HG03521 (cell line): Measurements from ENCODE around the gene PIK3CA.
"Not testable (repeated sequence)": the region's sequence is repeated elsewhere in the genome, so short reads cannot be mapped to it uniquely, and the experiment has no call there.

ENCODE experiments used
- ATAC-seq: cut with Tn5 transposase; IDR thresholded peaks from one replicate; pipeline ENCODE4 v1.9.1; 2021; ENCODE audit warnings: mild to moderate bottlenecking, moderate library complexity; ENCODE audit not compliant: unreplicated experiment

The PIK3CA gene

DNA sequence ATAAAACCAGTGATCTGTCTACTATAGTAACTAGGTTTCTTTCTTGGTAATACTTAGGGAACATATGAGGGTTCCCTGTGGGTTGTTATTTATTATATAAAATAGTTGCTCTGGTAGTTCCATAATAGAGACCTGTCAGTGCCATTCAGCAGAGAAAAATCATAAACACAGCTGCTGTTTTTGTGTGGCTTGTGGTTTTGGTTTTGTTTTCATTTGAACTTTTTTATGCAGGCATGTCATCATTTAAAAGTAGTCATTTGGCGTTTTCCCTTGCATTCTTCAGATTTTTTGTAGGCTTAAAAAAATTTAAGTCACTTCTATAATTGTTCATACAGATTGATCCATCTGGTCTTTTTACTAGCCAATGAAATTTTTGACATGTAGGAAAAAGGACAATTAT, 47.9 kb downstream of the PIK3CA start:
- ATAC-seq = peak; percentile 83

GRCh38 chr3:179196700-179197099, 48.5 kb downstream of the PIK3CA start:
- no peak for ATAC-seq

DNA sequence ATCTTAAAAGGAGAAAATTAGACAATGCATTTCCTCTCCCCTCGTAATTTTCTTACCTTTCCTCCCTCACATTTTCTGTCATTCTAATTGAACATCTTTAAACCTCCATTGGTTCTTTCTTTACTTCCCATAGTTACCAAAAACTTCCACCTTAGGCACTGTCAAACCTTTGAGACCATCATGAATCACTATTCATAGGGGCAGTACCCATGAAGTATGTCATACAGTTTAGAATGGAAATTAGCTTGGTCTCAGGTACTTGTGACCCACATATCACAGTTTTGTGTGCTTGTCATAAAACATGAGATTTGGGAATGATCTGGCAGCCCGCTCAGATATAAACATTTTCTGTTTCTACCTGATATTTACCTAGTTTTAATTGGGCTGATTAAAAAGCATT, 52.6 kb downstream of the PIK3CA start:
- no peak for ATAC-seq

GRCh38 chr3:179215550-179215949, 67.4 kb downstream of the PIK3CA start:
- ATAC-seq = not testable (repeated sequence)

GRCh38 chr3:179218213-179218612, 70.1 kb downstream of the PIK3CA start:
- ATAC-seq = not testable (repeated sequence)

DNA sequence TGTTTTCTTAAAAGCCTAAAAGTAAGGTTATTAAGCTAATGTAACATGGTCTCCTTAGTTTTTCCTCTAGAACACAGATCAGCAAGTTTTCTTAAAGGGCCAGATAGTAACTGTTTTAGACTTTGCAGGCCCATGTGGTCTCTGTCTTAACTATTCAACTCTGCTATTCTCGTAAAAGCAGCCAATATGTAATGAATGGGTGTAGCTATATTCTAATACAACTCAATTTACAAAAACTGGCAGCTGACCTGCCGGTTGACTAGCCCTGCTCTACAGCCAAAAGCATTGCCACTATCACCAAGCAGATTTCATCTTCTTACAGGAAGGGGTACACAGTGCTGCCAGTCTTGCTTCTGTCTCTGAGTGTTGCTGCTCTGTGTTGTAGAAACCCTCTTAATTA, 75.4 kb downstream of the PIK3CA start:
- no peak for ATAC-seq

DNA sequence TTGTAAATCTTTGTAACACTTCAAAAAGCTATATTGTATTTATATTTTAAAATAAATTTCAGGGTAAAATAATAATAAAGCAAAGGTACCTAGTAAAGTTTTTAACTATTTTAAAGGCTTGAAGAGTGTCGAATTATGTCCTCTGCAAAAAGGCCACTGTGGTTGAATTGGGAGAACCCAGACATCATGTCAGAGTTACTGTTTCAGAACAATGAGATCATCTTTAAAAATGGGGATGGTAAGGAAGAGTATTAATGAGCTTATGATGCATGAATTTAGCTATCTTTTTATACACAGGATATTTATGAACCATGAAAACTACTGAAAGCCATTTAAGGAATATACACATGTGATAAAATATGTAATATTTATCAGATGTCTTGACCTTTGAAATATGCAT, 76.4 kb downstream of the PIK3CA start:
- no peak for ATAC-seq

DNA sequence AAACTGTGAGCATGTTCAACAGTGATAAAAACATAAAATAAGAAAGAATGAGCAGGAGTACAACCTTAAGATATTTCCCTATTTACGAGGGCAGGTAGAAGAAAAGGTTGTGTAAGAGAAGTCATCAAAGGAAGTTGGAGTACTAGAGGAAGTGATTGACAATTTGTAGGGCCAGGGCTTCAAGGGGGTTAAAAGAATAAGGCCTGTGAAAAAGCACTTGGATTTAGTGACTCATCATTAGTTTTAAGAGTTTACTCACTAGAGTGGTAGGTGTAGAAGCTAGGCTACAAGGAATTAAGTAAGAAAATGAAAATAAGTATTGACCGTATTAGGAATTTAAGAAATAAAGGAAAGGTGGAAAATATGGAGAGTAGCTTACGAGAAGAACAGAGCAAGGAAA, 79.2 kb downstream of the PIK3CA start:
- ATAC-seq = no peak

- no peak for ATAC-seq
These were observed 81.0 kb downstream of the PIK3CA start for GRCh38 chr3:179229177-179229576.

GRCh38 chr3:179233043-179233442, 84.9 kb downstream of the PIK3CA start:
- ATAC-seq = no peak

- ATAC-seq = no peak
These were observed 86.0 kb downstream of the PIK3CA start for GRCh38 chr3:179234199-179234598.

DNA sequence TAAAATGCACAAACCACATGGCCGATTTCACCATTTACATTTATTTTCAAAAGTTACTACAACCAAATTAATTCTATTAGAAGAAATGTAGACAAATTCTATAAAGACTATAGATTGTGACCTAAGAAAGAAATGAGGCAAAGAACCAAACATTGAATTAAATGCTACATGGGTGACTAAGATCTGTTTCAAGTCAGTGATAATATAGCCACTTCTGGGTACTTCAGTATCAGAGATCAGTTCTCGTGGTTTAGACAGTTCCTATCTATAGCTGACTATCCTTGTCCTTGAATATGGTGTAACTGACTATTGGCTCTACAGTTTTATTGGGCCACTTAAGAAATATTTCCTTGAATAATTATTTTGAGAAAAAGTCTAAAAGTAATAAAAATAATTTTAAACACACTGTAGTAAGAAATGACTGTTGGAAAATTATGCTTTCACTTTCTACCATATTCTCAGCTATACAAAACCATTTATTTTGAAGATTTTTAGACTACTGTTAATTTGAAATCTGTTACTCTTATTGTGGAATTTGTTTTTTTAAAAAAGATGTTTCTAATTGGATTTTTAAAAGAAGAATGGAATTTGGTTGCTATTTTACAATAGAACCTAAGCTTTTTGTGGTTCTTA, 88.6 kb downstream of the PIK3CA start:
- ATAC-seq = peak; percentile 66

DNA sequence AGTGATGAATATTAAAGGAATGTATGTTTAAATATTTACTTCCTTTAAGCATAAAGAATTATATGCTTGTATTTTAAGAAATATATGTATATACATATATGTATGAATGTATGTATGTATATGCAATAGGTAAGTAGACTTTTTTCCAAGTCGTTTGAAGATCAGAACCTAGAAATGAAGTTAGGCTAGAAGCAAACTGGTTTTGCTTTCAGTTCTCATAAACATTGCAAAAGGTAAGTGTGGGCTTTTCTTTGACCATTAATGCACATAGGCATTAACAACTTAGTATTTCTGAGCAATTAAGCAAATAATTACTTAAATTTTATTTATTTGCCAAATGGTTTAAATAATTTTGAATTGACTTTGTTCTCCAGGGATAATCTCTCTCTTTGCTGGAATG, 92.1 kb downstream of the PIK3CA start:
- not testable (repeated sequence) for ATAC-seq

GRCh38 chr3:179242859-179243258, 94.7 kb downstream of the PIK3CA start:
- ATAC-seq = not testable (repeated sequence)

- no peak for ATAC-seq
These were observed 96.7 kb downstream of the PIK3CA start for GRCh38 chr3:179244878-179245277.

- no peak for ATAC-seq
These were observed 99.3 kb downstream of the PIK3CA start for GRCh38 chr3:179247289-179248015.

DNA sequence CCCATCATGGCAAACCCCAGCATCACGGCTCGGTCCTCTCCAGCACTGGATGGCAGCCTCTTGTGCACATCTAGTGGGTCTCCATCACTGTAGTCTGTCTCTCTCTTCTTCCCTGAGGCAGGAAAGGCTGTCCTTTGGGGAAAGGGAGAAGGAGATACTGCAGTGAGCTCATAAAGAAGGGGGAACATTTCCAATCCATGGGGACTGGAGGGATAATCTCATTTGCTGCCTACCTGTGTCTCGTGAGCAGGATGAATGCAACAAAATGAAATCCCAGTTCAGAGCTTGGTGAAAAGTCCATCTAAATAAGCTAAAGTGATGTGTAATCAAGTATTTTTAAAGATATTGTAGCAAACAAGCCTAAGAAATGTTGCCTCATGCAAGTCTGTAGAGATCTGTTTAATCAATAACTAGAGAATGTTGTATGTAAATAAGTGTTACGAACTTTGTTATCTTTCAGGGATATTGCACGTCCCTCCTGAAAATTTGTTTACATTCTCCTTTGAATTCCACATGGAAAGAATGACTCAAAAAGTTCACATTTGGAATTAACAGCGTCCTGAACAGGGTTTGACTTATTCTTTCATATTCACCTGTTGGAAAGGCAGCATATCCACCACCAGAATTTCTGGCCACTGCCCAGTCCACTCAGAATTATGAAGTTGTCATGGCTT, 102.8 kb downstream of the PIK3CA start, which contains the start of gene KCNMB3:
Gene KCNMB3, minus strand, starts transcription at position 312 of the 674 bp plus-strand sequence. Its CDS starts 124 bp downstream, at position 188.
- no peak for ATAC-seq

- ATAC-seq = no peak
These were observed 108.7 kb downstream of the PIK3CA start for GRCh38 chr3:179256813-179257212.

DNA sequence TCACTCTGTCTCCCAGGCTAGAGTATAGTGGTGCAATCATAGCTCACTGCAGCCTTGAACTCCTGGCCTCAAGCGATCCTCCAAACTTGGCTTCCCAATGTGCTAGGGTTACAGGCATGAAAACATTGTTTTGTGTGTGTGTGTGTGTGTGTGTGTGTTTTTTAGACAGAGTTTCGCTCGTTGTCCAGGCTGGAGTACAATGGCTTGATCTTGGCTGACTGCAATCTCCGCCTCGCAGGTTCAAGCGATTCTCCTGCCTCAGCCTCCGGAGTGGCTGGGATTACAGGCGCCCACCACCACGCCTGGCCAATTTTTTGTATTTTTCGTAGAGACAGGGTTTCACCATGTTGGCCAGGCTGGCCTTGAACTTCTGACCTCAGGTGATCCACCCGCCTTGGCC, 109.6 kb downstream of the PIK3CA start:
- ATAC-seq = not testable (repeated sequence)

DNA sequence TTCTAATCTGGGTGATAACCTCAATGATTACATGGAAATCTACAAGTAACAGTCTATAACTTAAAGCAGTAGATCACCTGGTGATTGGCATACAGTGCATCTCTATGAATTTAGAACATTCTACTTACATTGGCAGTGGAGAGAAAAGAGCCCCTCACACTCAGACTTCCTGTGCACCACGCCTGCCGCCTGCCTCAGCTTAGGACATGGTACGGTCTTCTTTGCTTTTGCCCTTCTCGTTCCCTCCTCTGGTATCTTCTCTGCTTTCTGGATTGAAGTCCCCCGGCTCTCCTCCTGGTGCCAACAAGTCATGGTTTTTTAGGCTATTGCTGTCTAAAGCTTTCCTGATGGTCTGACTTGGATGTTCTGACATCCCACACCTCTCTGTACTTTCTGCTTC, 110.7 kb downstream of the PIK3CA start:
- no peak for ATAC-seq

- not testable (repeated sequence) for ATAC-seq
These were observed 112.0 kb downstream of the PIK3CA start for GRCh38 chr3:179259959-179260756.
